Measurements from ENCODE around the gene FOXF2.

The FOXF2 gene

GRCh38 chr6:1379017-1379787 is 10.2 kb upstream of the FOXF2 start:
- no peak for DNase-seq

- no peak for DNase-seq
Observed at GRCh38 chr6:1379788-1380147, 9.6 kb upstream of the FOXF2 start.

- DNase-seq = no peak
Observed at GRCh38 chr6:1380625-1381427, 8.6 kb upstream of the FOXF2 start.

GRCh38 chr6:1381481-1382330 is 7.7 kb upstream of the FOXF2 start:
- peak; percentile 68 for DNase-seq

GRCh38 chr6:1382331-1382882 is 7.0 kb upstream of the FOXF2 start:
- no peak for DNase-seq

GRCh38 chr6:1382883-1383728 is 6.3 kb upstream of the FOXF2 start:
- no peak for DNase-seq

GRCh38 chr6:1383729-1384548 is 5.4 kb upstream of the FOXF2 start:
- DNase-seq = no peak

- no peak for DNase-seq
Observed at GRCh38 chr6:1384549-1385128, 4.7 kb upstream of the FOXF2 start.

- DNase-seq = no peak
Observed at GRCh38 chr6:1385129-1386037, 4.0 kb upstream of the FOXF2 start.

GRCh38 chr6:1386038-1386709 is 3.2 kb upstream of the FOXF2 start:
- no peak for DNase-seq

GRCh38 chr6:1387538-1387875 is 1.9 kb upstream of the FOXF2 start:
- DNase-seq = no peak

GRCh38 chr6:1387876-1388629 is 1.3 kb upstream of the FOXF2 start:
- DNase-seq = no peak

- no peak for DNase-seq
Observed at GRCh38 chr6:1388630-1389368, 577 bp upstream of the FOXF2 start.

GRCh38 chr6:1390133-1390945 is 963 bp downstream of the FOXF2 start:
- DNase-seq = no peak

GRCh38 chr6:1390946-1391799 is 1.8 kb downstream of the FOXF2 start:
- no peak for DNase-seq

GRCh38 chr6:1391800-1392309 is 2.5 kb downstream of the FOXF2 start:
- DNase-seq = no peak

Measured in activated naive CD4-positive, alpha-beta T cell treated with anti-CD3 and anti-CD28 coated beads, Interleukin-2, amount 50 U/mL, for 16 hours (primary cell).